HCT116 (cell line): ENCODE measurements around the gene NFKB1. TPM values are rescaled to one million over a fixed set of nuclear protein-coding genes. Genes with fewer than 3 reads are reported as not detected.

Experiments used
- ATAC-seq: fragments of 200-7000 bp; cut with Tn5 transposase; 2 replicates; pipeline ENCODE4 v1.9.1; 2020; ENCODE audit warnings: mild to moderate bottlenecking, moderate library complexity
- BruUV-seq: library from RNA; stranded (reverse); fragments of 400-500 nt; replicated peaks from 2 replicates; lab custom pipeline; 2021; lab: Mats Ljungman, UMichigan
- CTCF ChIA-PET: fragments of 300-600 bp; sonication (Branson Sonifier 250); formaldehyde crosslinking; loops from one replicate; lab custom pipeline; 2021; ENCODE audit warnings: antibody characterized with exemption; lab: Charles Lee
- POLR2A ChIA-PET: fragments of 300-600, 350-600 bp; sonication (Branson Sonifier 250); formaldehyde crosslinking; loops from one replicate; lab custom pipeline; 2021; ENCODE audit warnings: antibody characterized with exemption; lab: Charles Lee
- RAD21 ChIA-PET, 2 experiments: fragments of 300-600 bp; sonication (Branson Sonifier 250); formaldehyde crosslinking; loops; one replicate each; lab custom pipeline; 2023; ENCODE audit warnings: low total read pairs in 2 of 2; ENCODE audit not compliant: uncharacterized antibody in 2 of 2, unreplicated experiment in 2 of 2, low non-redundant PET in 1 of 2; lab: Charles Lee
- DNase-seq: peaks from one replicate; pipeline ENCODE4 v3.0.0-alpha.2; 2010; ENCODE audit warnings: low read depth, low spot score
- H2AFZ ChIP-seq: fragments of 200-600 bp; shearing (Covaris generic), sonication (generic); 2 replicates; pipeline ENCODE4 v1.6.1; 2017; ENCODE audit warnings: low read depth, mixed run types, mixed read lengths, antibody characterized with exemption, low read length; ENCODE audit not compliant: poor library complexity, severe bottlenecking
- H3K27ac ChIP-seq: 2 replicates; pipeline ENCODE4 v1.5.1; 2012; ENCODE audit warnings: low read depth, low read length
- H3K27me3 ChIP-seq: fragments of 200-600 bp; sonication (generic); 2 replicates; pipeline ENCODE4 v1.6.1; 2016; ENCODE audit warnings: mixed run types, low read length, mixed read lengths; ENCODE audit not compliant: insufficient read depth
- H3K36me3 ChIP-seq, 2 experiments: fragments of 200-500 bp in 1 of 2; fragments of 200-600 bp in 1 of 2; sonication (Bioruptor generic) in 1 of 2; sonication (generic) in 1 of 2; 2 replicates each; pipeline versions ENCODE4 v1.5.1 to v1.6.1; 2014 to 2016; ENCODE audit warnings: low read length in 2 of 2, inconsistent platforms in 1 of 2, mixed read lengths in 1 of 2, mixed run types in 1 of 2; ENCODE audit not compliant: insufficient read depth in 2 of 2, control insufficient read depth in 1 of 2
- H3K4me1 ChIP-seq, 2 experiments: fragments of 200-600 bp in 1 of 2; sonication (generic) in 1 of 2; 2 replicates each; pipeline versions ENCODE4 v1.5.1 to v1.6.1; 2012 to 2017; ENCODE audit warnings: low read length in 2 of 2, inconsistent platforms in 1 of 2, mild to moderate bottlenecking in 1 of 2, mixed read lengths in 1 of 2, mixed run types in 1 of 2, moderate library complexity in 1 of 2; ENCODE audit not compliant: insufficient read depth in 2 of 2, control insufficient read depth in 1 of 2
- H3K4me2 ChIP-seq: fragments of 200-600 bp; sonication (generic); 2 replicates; pipeline ENCODE4 v1.6.1; 2017; ENCODE audit warnings: mixed run types, low read length, mixed read lengths
- H3K4me3 ChIP-seq, 2 experiments: fragments of 200-600 bp in 1 of 2; sonication (generic) in 1 of 2; replicated peaks in 1 of 2; 2 replicates each; pipeline ENCODE4 v1.5.1; 2011 to 2016; ENCODE audit warnings: low read length in 2 of 2, control low read depth in 1 of 2, low read depth in 1 of 2, mild to moderate bottlenecking in 1 of 2, mixed read lengths in 1 of 2, mixed run types in 1 of 2
- H3K79me2 ChIP-seq: fragments of 200-600 bp; sonication (generic); 2 replicates; pipeline ENCODE4 v1.6.1; 2017; ENCODE audit warnings: mild to moderate bottlenecking, mixed run types, low read length, moderate library complexity, mixed read lengths; ENCODE audit not compliant: insufficient read depth
- H3K9ac ChIP-seq: fragments of 200-600 bp; sonication (generic); 2 replicates; pipeline ENCODE4 v1.6.1; 2016; ENCODE audit warnings: low read length, mixed read lengths
- H3K9me2 ChIP-seq: fragments of 200-600 bp; sonication (generic), shearing (Covaris generic); 2 replicates; pipeline ENCODE4 v1.6.1; 2017; ENCODE audit warnings: mixed run types, mild to moderate bottlenecking, moderate library complexity; ENCODE audit not compliant: insufficient read depth
- H3K9me3 ChIP-seq, 2 experiments: fragments of 200-500 bp in 1 of 2; fragments of 200-600 bp in 1 of 2; sonication (Bioruptor generic) in 1 of 2; sonication (generic) in 1 of 2; 2 replicates each; pipeline ENCODE4 v1.6.1; 2014 to 2017; ENCODE audit warnings: low read length in 2 of 2, mixed read lengths in 2 of 2, inconsistent platforms in 1 of 2, low read depth in 1 of 2, mild to moderate bottlenecking in 1 of 2, mixed run types in 1 of 2, moderate library complexity in 1 of 2; ENCODE audit not compliant: control insufficient read depth in 1 of 2, insufficient read depth in 1 of 2
- H4K20me1 ChIP-seq: fragments of 200-600 bp; sonication (generic), shearing (Covaris generic); 2 replicates; pipeline ENCODE4 v1.6.1; 2017; ENCODE audit warnings: mixed run types, mild to moderate bottlenecking, moderate library complexity; ENCODE audit not compliant: insufficient read depth
- CBX3 ChIP-seq: IDR thresholded peaks from 2 replicates; pipeline ENCODE4 v1.6.1; 2012; ENCODE audit warnings: low read depth
- EZH2phosphoT487 ChIP-seq: fragments of 200-600 bp; IDR thresholded peaks from 2 replicates; pipeline ENCODE4 v1.6.1; 2018; ENCODE audit warnings: antibody characterized with exemption, borderline replicate concordance
- FOSL1 ChIP-seq: IDR thresholded peaks from 2 replicates; pipeline ENCODE4 v1.6.1; 2012; ENCODE audit warnings: low read depth
- POLR2A ChIP-seq: IDR thresholded peaks from 2 replicates; pipeline ENCODE4 v1.7.0; 2011; ENCODE audit warnings: borderline replicate concordance; ENCODE audit not compliant: insufficient read depth, insufficient read length; ENCODE audit errors: extremely low read depth
- POLR2AphosphoS5 ChIP-seq: IDR thresholded peaks from 2 replicates; pipeline ENCODE4 v1.6.1; 2011; ENCODE audit warnings: mild to moderate bottlenecking, low read depth, low read length, moderate library complexity
- SP1 ChIP-seq: IDR thresholded peaks from 2 replicates; pipeline ENCODE4 v1.6.1; 2012; ENCODE audit warnings: low read depth
- TCF7L2 ChIP-seq: IDR thresholded peaks from 2 replicates; pipeline ENCODE4 v1.7.0; 2011; ENCODE audit warnings: borderline replicate concordance, inconsistent platforms; ENCODE audit not compliant: insufficient read depth, insufficient read length; ENCODE audit errors: extremely low read depth
- ZNF274 ChIP-seq: fragments of 200-500 bp; sonication (Bioruptor generic); IDR thresholded peaks from 2 replicates; pipeline ENCODE4 v1.6.1; 2014; ENCODE audit warnings: mild to moderate bottlenecking, low read depth, low read length, inconsistent platforms
- intact Hi-C: fragments of 100-400 bp; cut with micrococcal nuclease; formaldehyde crosslinking; loops from 2 replicates; pipeline ENCODE4 v1.10.0; 2022
- total RNA-seq: library from RNA; stranded (reverse); gene quantifications from one replicate; pipeline ENCODE4 v1.2.1, GENCODE V29; 2021; ENCODE audit not compliant: unreplicated experiment
- TF ChIP-seq, protein P1 (sequence below): IDR thresholded peaks from 2 replicates; pipeline ENCODE4 v1.6.1; 2012
- TF ChIP-seq, protein P2 (sequence below): IDR thresholded peaks from 2 replicates; pipeline ENCODE4 v1.6.1; 2012; ENCODE audit warnings: low read depth

Gene NFKB1
- total RNA-seq, 1 experiment from 2014 or later, result 29.4 TPM

DNA sequence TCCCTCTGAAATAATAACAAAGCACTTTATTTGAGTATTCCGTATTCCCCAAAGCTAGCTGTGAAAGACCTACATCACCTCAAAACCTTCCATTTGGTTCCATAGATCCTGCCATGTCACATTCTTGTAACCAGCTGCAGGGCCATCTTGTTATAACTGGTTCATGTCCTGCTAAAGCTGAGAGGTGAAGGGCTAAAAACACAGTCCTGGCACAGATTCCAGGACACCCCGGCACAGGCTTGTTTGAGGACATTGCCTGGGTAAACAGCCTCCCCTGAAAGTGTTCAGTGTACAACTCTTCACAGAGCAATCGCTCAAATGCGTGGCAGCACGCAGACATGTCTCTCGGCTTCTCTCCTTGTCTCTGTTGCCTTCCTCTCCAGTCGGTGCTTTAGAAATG is 130.5 kb downstream of the NFKB1 start:
- Histone ChIP-seq H3K4me3 (no peak overlapping the region), H3K9me2 (no peaks in the 10 kb centered on the region), H3K27me3 (no peaks in the 10 kb centered on the region), H3K4me1 (peaks cover 0 to 12% of the 10 kb centered on the region in 2 experiments; a peak in 2 of 4 replicates), H2AFZ (no peak overlapping the region), H3K27ac (no peak overlapping the region), H3K4me2 (no peak overlapping the region), H3K9ac (no peak overlapping the region), H4K20me1 (no peaks in the 10 kb centered on the region), H3K9me3 (no peaks in the 10 kb centered on the region), H3K79me2 (no peaks in the 10 kb centered on the region), H3K36me3 (no peaks in the 10 kb centered on the region)
- DNase-seq (no peak), ATAC-seq (no peak)
- ChIA-PET RAD21 (no interaction called here), CTCF (no interaction called here), POLR2A (no interaction called here)
- intact Hi-C loops, result no loop called here
- no peak for TF ChIP-seq FOSL1
- TF ChIP-seq EZH2phosphoT487, result no peak
- TF ChIP-seq ZNF274, result no peak
- TF ChIP-seq SP1, result no peak
- no peak for TF ChIP-seq POLR2AphosphoS5
- TF ChIP-seq, protein P1, sequence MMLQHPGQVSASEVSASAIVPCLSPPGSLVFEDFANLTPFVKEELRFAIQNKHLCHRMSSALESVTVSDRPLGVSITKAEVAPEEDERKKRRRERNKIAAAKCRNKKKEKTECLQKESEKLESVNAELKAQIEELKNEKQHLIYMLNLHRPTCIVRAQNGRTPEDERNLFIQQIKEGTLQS, result no peak
- TF ChIP-seq CBX3, result no peak
- TF ChIP-seq TCF7L2, result no peak
- TF ChIP-seq, protein P2, sequence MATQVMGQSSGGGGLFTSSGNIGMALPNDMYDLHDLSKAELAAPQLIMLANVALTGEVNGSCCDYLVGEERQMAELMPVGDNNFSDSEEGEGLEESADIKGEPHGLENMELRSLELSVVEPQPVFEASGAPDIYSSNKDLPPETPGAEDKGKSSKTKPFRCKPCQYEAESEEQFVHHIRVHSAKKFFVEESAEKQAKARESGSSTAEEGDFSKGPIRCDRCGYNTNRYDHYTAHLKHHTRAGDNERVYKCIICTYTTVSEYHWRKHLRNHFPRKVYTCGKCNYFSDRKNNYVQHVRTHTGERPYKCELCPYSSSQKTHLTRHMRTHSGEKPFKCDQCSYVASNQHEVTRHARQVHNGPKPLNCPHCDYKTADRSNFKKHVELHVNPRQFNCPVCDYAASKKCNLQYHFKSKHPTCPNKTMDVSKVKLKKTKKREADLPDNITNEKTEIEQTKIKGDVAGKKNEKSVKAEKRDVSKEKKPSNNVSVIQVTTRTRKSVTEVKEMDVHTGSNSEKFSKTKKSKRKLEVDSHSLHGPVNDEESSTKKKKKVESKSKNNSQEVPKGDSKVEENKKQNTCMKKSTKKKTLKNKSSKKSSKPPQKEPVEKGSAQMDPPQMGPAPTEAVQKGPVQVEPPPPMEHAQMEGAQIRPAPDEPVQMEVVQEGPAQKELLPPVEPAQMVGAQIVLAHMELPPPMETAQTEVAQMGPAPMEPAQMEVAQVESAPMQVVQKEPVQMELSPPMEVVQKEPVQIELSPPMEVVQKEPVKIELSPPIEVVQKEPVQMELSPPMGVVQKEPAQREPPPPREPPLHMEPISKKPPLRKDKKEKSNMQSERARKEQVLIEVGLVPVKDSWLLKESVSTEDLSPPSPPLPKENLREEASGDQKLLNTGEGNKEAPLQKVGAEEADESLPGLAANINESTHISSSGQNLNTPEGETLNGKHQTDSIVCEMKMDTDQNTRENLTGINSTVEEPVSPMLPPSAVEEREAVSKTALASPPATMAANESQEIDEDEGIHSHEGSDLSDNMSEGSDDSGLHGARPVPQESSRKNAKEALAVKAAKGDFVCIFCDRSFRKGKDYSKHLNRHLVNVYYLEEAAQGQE, result no peak
- no peak for TF ChIP-seq POLR2A
- no TSS peak for BruUV-seq
